H9 (cell line): ENCODE results near the gene CLCN2. TPM values are rescaled to one million over a fixed set of nuclear protein-coding genes. Genes with fewer than 3 reads are reported as not detected.

Source experiments
- DNase-seq: peaks from one replicate; pipeline ENCODE4 v3.0.0-alpha.2; 2017
- H2AFZ ChIP-seq: one replicate; pipeline ENCODE4 v1.6.1; 2013; ENCODE audit warnings: mild to moderate bottlenecking, low read length, control low read depth, moderate library complexity
- H2AK5ac ChIP-seq: 2 replicates; pipeline ENCODE4 v1.6.1; 2013; ENCODE audit warnings: low read length, control low read depth, mixed read lengths; ENCODE audit not compliant: insufficient read length
- H2BK120ac ChIP-seq: one replicate; pipeline ENCODE4 v1.6.1; 2013; ENCODE audit warnings: low read depth, mild to moderate bottlenecking, low read length, control low read depth, inconsistent platforms; ENCODE audit not compliant: poor library complexity, severe bottlenecking
- H2BK12ac ChIP-seq: 2 replicates; pipeline ENCODE4 v1.6.1; 2013; ENCODE audit warnings: low read length, control low read depth, mixed read lengths, low read depth; ENCODE audit not compliant: insufficient read length
- H2BK15ac ChIP-seq: 2 replicates; pipeline ENCODE4 v1.6.1; 2013; ENCODE audit warnings: low read depth, low read length, control low read depth
- H2BK20ac ChIP-seq: one replicate; pipeline ENCODE4 v1.6.1; 2013; ENCODE audit warnings: low read depth, mild to moderate bottlenecking, low read length, control low read depth, inconsistent platforms; ENCODE audit not compliant: poor library complexity, severe bottlenecking
- H2BK5ac ChIP-seq: 2 replicates; pipeline ENCODE4 v1.6.1; 2013; ENCODE audit warnings: low read length, control low read depth, mixed read lengths; ENCODE audit not compliant: insufficient read length
- H3K14ac ChIP-seq: 2 replicates; pipeline ENCODE4 v1.6.1; 2013; ENCODE audit warnings: low read length, control low read depth; ENCODE audit not compliant: insufficient read depth
- H3K18ac ChIP-seq: 2 replicates; pipeline ENCODE4 v1.6.1; 2013; ENCODE audit warnings: low read depth, mild to moderate bottlenecking, mixed read lengths, low read length, control low read depth; ENCODE audit not compliant: insufficient read length
- H3K23ac ChIP-seq: 2 replicates; pipeline ENCODE4 v1.6.1; 2013; ENCODE audit warnings: low read length, control low read depth, mixed read lengths, low read depth; ENCODE audit not compliant: insufficient read length
- H3K23me2 ChIP-seq: 2 replicates; pipeline ENCODE4 v1.6.1; 2013; ENCODE audit warnings: low read depth, mild to moderate bottlenecking, mixed read lengths, low read length, control low read depth; ENCODE audit not compliant: insufficient read length, poor library complexity, severe bottlenecking
- H3K27ac ChIP-seq: 2 replicates; pipeline ENCODE4 v1.5.1; 2013; ENCODE audit warnings: low read length, control low read depth, mixed read lengths, low read depth; ENCODE audit not compliant: insufficient read length
- H3K27me3 ChIP-seq: 2 replicates; pipeline ENCODE4 v1.6.1; 2013; ENCODE audit warnings: low read length, control low read depth, inconsistent platforms; ENCODE audit not compliant: insufficient read depth
- H3K4ac ChIP-seq: 2 replicates; pipeline ENCODE4 v1.6.1; 2013; ENCODE audit warnings: low read depth, mild to moderate bottlenecking, control low read depth, inconsistent platforms, low read length, moderate library complexity
- H3K4me1 ChIP-seq: 2 replicates; pipeline ENCODE4 v1.6.1; 2013; ENCODE audit warnings: low read length, control low read depth, inconsistent platforms; ENCODE audit not compliant: insufficient read depth
- H3K4me2 ChIP-seq: 2 replicates; pipeline ENCODE4 v1.6.1; 2013; ENCODE audit warnings: low read length, control low read depth, mixed read lengths; ENCODE audit not compliant: insufficient read length, insufficient read depth
- H3K56ac ChIP-seq: 2 replicates; pipeline ENCODE4 v1.6.1; 2013; ENCODE audit warnings: low read depth, mild to moderate bottlenecking, mixed read lengths, low read length, control low read depth; ENCODE audit not compliant: insufficient read length
- H3K79me1 ChIP-seq: 2 replicates; pipeline ENCODE4 v1.6.1; 2013; ENCODE audit warnings: low read depth, mild to moderate bottlenecking, moderate library complexity, low read length, control low read depth, inconsistent platforms; ENCODE audit not compliant: insufficient read depth, poor library complexity, severe bottlenecking
- H3K79me2 ChIP-seq: 2 replicates; pipeline ENCODE4 v1.6.1; 2013; ENCODE audit warnings: low read length, control low read depth, inconsistent platforms; ENCODE audit not compliant: insufficient read depth
- H3K9ac ChIP-seq: 2 replicates; pipeline ENCODE4 v1.6.1; 2013; ENCODE audit warnings: low read length, control low read depth, mixed read lengths; ENCODE audit not compliant: insufficient read length; ENCODE audit errors: extremely low read depth
- H3K9me3 ChIP-seq: one replicate; pipeline ENCODE4 v1.6.1; 2013; ENCODE audit warnings: low read depth, low read length, inconsistent platforms; ENCODE audit not compliant: control insufficient read depth
- H3T11ph ChIP-seq: one replicate; pipeline ENCODE4 v1.6.1; 2013; ENCODE audit warnings: mild to moderate bottlenecking, low read length, control low read depth, inconsistent platforms
- H4K20me1 ChIP-seq: one replicate; pipeline ENCODE4 v1.6.1; 2013; ENCODE audit not compliant: control insufficient read depth, insufficient read length, insufficient read depth
- H4K5ac ChIP-seq: 2 replicates; pipeline ENCODE4 v1.6.1; 2013; ENCODE audit warnings: low read depth, mild to moderate bottlenecking, mixed read lengths, low read length, control low read depth; ENCODE audit not compliant: insufficient read length
- H4K8ac ChIP-seq: replicated peaks from 2 replicates; pipeline ENCODE4 v1.6.1; 2013; ENCODE audit warnings: low read length, control low read depth, mixed read lengths, low read depth; ENCODE audit not compliant: insufficient read length
- H4K91ac ChIP-seq: 2 replicates; pipeline ENCODE4 v1.6.1; 2013; ENCODE audit warnings: low read depth, mild to moderate bottlenecking, moderate library complexity, mixed read lengths, low read length, control low read depth; ENCODE audit not compliant: insufficient read length
- H3K27ac Mint-ChIP-seq, 3 experiments: 2 replicates in 2 of 3; 3 replicates in 1 of 3; pipeline ENCODE4 v1.8.0; 2020 to 2021; ENCODE audit warnings: mixed read lengths in 3 of 3, mild to moderate bottlenecking in 1 of 3, moderate library complexity in 1 of 3
- H3K27me3 Mint-ChIP-seq: 2 replicates; pipeline ENCODE4 v1.8.0; 2021; ENCODE audit warnings: low read depth, mild to moderate bottlenecking, moderate library complexity, mixed read lengths
- H3K36me3 Mint-ChIP-seq, 3 experiments: 2 replicates in 2 of 3; 3 replicates in 1 of 3; pipeline ENCODE4 v1.8.0; 2020 to 2021; ENCODE audit warnings: low read depth in 3 of 3, mixed read lengths in 3 of 3; ENCODE audit not compliant: insufficient read depth in 1 of 3
- H3K4me1 Mint-ChIP-seq, 2 experiments: 2 replicates each; pipeline ENCODE4 v1.8.0; 2020; ENCODE audit warnings: mixed read lengths in 2 of 2
- H3K4me3 Mint-ChIP-seq, 2 experiments: 2 replicates in 1 of 2; 3 replicates in 1 of 2; pipeline ENCODE4 v1.8.0; 2020 to 2021; ENCODE audit warnings: mild to moderate bottlenecking in 2 of 2, mixed read lengths in 2 of 2, moderate library complexity in 1 of 2
- H3K9me3 Mint-ChIP-seq, 2 experiments: 2 replicates in 1 of 2; 3 replicates in 1 of 2; pipeline ENCODE4 v1.8.0; 2020; ENCODE audit warnings: mild to moderate bottlenecking in 2 of 2, mixed read lengths in 2 of 2, moderate library complexity in 1 of 2
- WGBS: extraction: QIAGEN DNeasy Blood & Tissue Kit; methylation state at CpG from one replicate; pipeline ENCODE4 v1.1.7; 2013; ENCODE audit warnings: missing lambda C conversion rate, low lambda C conversion rate, mixed read lengths; ENCODE audit not compliant: insufficient read length; ENCODE audit errors: extremely low coverage; 5-methylcytosine and 5-hydroxymethylcytosine counted together
- total RNA-seq: library from RNA; stranded (reverse); gene quantifications from 2 replicates; pipeline ENCODE4 v1.2.1, GENCODE V29; 2021
- TF ChIP-seq, protein P1 (sequence below): fragments of 200-600 bp; sonication (generic); conservative IDR thresholded peaks from 3 replicates; pipeline ENCODE4 v1.8.0; 2021; ENCODE audit warnings: antibody characterized with exemption, mild to moderate bottlenecking

CLCN2 gene
- total RNA-seq, 1 experiment from 2014 or later = 17.2 TPM

DNA sequence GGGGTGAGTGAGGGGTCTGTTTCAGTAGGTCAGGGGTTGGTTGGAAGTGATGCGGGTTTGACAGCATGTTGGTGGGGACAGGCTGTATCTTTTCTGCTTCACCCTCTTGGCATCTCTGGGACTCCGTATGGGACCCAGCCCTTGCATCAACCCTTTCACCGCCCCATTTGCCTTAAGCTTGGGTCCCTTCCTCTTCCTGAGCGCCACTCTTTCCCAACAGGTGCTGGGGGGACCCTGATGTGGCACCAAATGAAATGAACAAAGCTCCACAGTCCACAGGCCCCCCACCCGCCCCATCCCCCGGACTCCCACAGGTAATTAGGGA is 45.9 kb downstream of the CLCN2 start:
- Histone ChIP-seq H3K14ac (peak overlapping the region; percentile 68), H4K20me1 (no peaks in the 10 kb centered on the region), H3K18ac (no peak overlapping the region), H2BK20ac (no peak overlapping the region), H2BK12ac (no peak overlapping the region), H3K9ac (peak overlapping the region; percentile 85), H2BK15ac (no peak overlapping the region), H3T11ph (no peak overlapping the region), H3K23me2 (peaks cover 10% of the 10 kb centered on the region), H4K91ac (no peak overlapping the region), H3K23ac (no peak overlapping the region), H3K27me3 (no peaks in the 10 kb centered on the region), H3K79me2 (peaks cover 42% of the 10 kb centered on the region), H3K9me3 (no peaks in the 10 kb centered on the region), H3K56ac (no peak overlapping the region), H4K5ac (no peak overlapping the region), H3K79me1 (peaks cover 6% of the 10 kb centered on the region), H3K4me1 (peaks cover 8% of the 10 kb centered on the region; the same call in 1 of the 2 replicates), H2AK5ac (no peak overlapping the region), H2AFZ (no peak overlapping the region), H3K4me2 (peak overlapping the region; percentile 97), H3K4ac (no peak overlapping the region), H2BK120ac (no peak overlapping the region), H4K8ac (no peak overlapping the region), H3K27ac (no peak overlapping the region), H2BK5ac (no peak overlapping the region)
- H3K27ac Mint-ChIP-seq = peak overlapping the region in 2 of 3 experiments; percentile 55 to 96; a peak in 3 of 7 replicates
- H3K9me3 Mint-ChIP-seq = no peaks in the 10 kb centered on the region
- H3K36me3 Mint-ChIP-seq = peaks cover 24 to 46% (median 33%) of the 10 kb centered on the region in 3 experiments; a peak in 6 of 7 replicates
- H3K4me1 Mint-ChIP-seq = peaks cover 26 to 27% of the 10 kb centered on the region in 2 experiments
- H3K4me3 Mint-ChIP-seq = peak overlapping the region; percentile 87 to 93
- TF ChIP-seq, protein P1, sequence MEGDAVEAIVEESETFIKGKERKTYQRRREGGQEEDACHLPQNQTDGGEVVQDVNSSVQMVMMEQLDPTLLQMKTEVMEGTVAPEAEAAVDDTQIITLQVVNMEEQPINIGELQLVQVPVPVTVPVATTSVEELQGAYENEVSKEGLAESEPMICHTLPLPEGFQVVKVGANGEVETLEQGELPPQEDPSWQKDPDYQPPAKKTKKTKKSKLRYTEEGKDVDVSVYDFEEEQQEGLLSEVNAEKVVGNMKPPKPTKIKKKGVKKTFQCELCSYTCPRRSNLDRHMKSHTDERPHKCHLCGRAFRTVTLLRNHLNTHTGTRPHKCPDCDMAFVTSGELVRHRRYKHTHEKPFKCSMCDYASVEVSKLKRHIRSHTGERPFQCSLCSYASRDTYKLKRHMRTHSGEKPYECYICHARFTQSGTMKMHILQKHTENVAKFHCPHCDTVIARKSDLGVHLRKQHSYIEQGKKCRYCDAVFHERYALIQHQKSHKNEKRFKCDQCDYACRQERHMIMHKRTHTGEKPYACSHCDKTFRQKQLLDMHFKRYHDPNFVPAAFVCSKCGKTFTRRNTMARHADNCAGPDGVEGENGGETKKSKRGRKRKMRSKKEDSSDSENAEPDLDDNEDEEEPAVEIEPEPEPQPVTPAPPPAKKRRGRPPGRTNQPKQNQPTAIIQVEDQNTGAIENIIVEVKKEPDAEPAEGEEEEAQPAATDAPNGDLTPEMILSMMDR = no peak
- no peak for DNase-seq
- no CpG with 5 or more reads among the region's 6 CpGs for WGBS
- no peaks in the 10 kb centered on the region for H3K27me3 Mint-ChIP-seq
